Activated CD4-positive, alpha-beta memory T cell treated with anti-CD3 and anti-CD28 coated beads, Interleukin-2, amount 10 ng/mL, durations not matched to agents 7 days and 5 days (primary cell): Measurements from ENCODE around the gene AHRR. TPM values are rescaled to one million over a fixed set of nuclear protein-coding genes. Genes with fewer than 3 reads are reported as not detected.

ENCODE experiments used
- CTCF ChIA-PET: fragments of 350-600 bp; sonication (Branson Sonifier 250); formaldehyde crosslinking; loops from one replicate; lab custom pipeline; 2021; ENCODE audit warnings: antibody characterized with exemption, inconsistent platforms; lab: Charles Lee
- POLR2A ChIA-PET: fragments of 350-600 bp; sonication (Branson Sonifier 250); formaldehyde crosslinking; loops from one replicate; lab custom pipeline; 2021; ENCODE audit warnings: antibody characterized with exemption; lab: Charles Lee
- DNase-seq: peaks from one replicate; pipeline ENCODE4 v3.0.0-alpha.2; 2020
- H3K27ac Mint-ChIP-seq: one replicate; pipeline ENCODE4 v1.8.0; 2021; ENCODE audit warnings: mild to moderate bottlenecking, mixed read lengths
- H3K27me3 Mint-ChIP-seq: one replicate; pipeline ENCODE4 v1.8.0; 2021; ENCODE audit warnings: mixed read lengths
- H3K36me3 Mint-ChIP-seq: one replicate; pipeline ENCODE4 v1.8.0; 2021; ENCODE audit warnings: low read depth, mixed read lengths
- H3K4me1 Mint-ChIP-seq: one replicate; pipeline ENCODE4 v1.8.0; 2021; ENCODE audit warnings: mixed read lengths
- H3K4me3 Mint-ChIP-seq: one replicate; pipeline ENCODE4 v1.8.0; 2021; ENCODE audit warnings: mild to moderate bottlenecking, mixed read lengths
- H3K9me3 Mint-ChIP-seq: one replicate; pipeline ENCODE4 v1.8.0; 2021; ENCODE audit warnings: mixed read lengths
- total RNA-seq, 2 experiments: library from RNA; stranded (reverse); gene quantifications; one replicate each; pipeline ENCODE4 v1.2.3, GENCODE V29; 2021

The AHRR gene
- total RNA-seq, 2 experiments from 2014 or later = 23.6 to 24.6 TPM

GRCh38 chr5:374631-375335 is 53.3 kb downstream of the AHRR start:
- H3K27me3 Mint-ChIP-seq = no peaks in the 10 kb centered on the region
- DNase-seq = peak; percentile 15
- H3K4me3 Mint-ChIP-seq = peak overlapping the region; percentile 67
- H3K27ac Mint-ChIP-seq = peak overlapping the region; percentile 90
- POLR2A ChIA-PET = interaction anchor here (0.7 to 3.8 kb wide), 6 partner anchors 11 to 156 kb away, joined by 3 to 20 read pairs (median 8); partner anchors contain the start of genes AHRR and PDCD6
- CTCF ChIA-PET = interaction anchor here (0.6 kb wide), 1 partner anchor 93 kb away, joined by 4 read pairs; no protein-coding TSS in a partner anchor
- H3K4me1 Mint-ChIP-seq = peaks cover 80% of the 10 kb centered on the region
- peaks cover 24% of the 10 kb centered on the region for H3K36me3 Mint-ChIP-seq
- no peaks in the 10 kb centered on the region for H3K9me3 Mint-ChIP-seq

GRCh38 chr5:375336-375920 is 53.9 kb downstream of the AHRR start:
- Mint-ChIP-seq H3K4me3 (no peak overlapping the region), H3K27me3 (no peaks in the 10 kb centered on the region), H3K4me1 (peaks cover 79% of the 10 kb centered on the region), H3K27ac (peak overlapping the region; percentile 90), H3K36me3 (peaks cover 24% of the 10 kb centered on the region), H3K9me3 (no peaks in the 10 kb centered on the region)
- peak; percentile 14 for DNase-seq
- ChIA-PET CTCF (no interaction called here), POLR2A (interaction anchor here (1.4 to 2.8 kb wide), 4 partner anchors 17 to 104 kb away, joined by 4 to 13 read pairs (median 8); partner anchors contain the start of genes AHRR and PDCD6)

GRCh38 chr5:375921-376798 is 54.6 kb downstream of the AHRR start:
- H3K4me1 Mint-ChIP-seq = peaks cover 77% of the 10 kb centered on the region
- no peaks in the 10 kb centered on the region for H3K27me3 Mint-ChIP-seq
- H3K36me3 Mint-ChIP-seq = peaks cover 31% of the 10 kb centered on the region
- no peak overlapping the region for H3K4me3 Mint-ChIP-seq
- peak; percentile 15 for DNase-seq
- H3K27ac Mint-ChIP-seq = peak overlapping the region; percentile 68
- ChIA-PET POLR2A (interaction anchor here (0.9 to 4.6 kb wide), 3 partner anchors 17 to 105 kb away, joined by 3 to 25 read pairs (median 11); partner anchors contain the start of gene PDCD6), CTCF (interaction anchor here (0.6 kb wide), 1 partner anchor 1667 kb away, joined by 3 read pairs; no protein-coding TSS in a partner anchor)
- H3K9me3 Mint-ChIP-seq = peaks cover 2% of the 10 kb centered on the region

- DNase-seq = peak; percentile 15
- CTCF ChIA-PET = interaction anchor here (0.6 kb wide), 1 partner anchor 1666 kb away, joined by 3 read pairs; no protein-coding TSS in a partner anchor
- H3K4me1 Mint-ChIP-seq = peaks cover 74% of the 10 kb centered on the region
Observed at GRCh38 chr5:376799-377325, 55.3 kb downstream of the AHRR start.

GRCh38 chr5:377326-377981 is 55.9 kb downstream of the AHRR start:
- Mint-ChIP-seq H3K27me3 (no peaks in the 10 kb centered on the region), H3K4me3 (no peak overlapping the region), H3K9me3 (peaks cover 11% of the 10 kb centered on the region), H3K4me1 (peaks cover 74% of the 10 kb centered on the region), H3K27ac (peak overlapping the region; percentile 87), H3K36me3 (peaks cover 39% of the 10 kb centered on the region)
- peak; percentile 17 for DNase-seq
- CTCF ChIA-PET = interaction anchor here (1.3 to 1.4 kb wide), 2 partner anchors 16 to 48 kb away, joined by 4 to 5 read pairs; no protein-coding TSS in a partner anchor
- POLR2A ChIA-PET = interaction anchor here (0.9 to 4.6 kb wide), 5 partner anchors 9 to 31 kb away, joined by 3 to 25 read pairs (median 8); no protein-coding TSS in a partner anchor

More at GRCh38 chr5:376799-377325, 55.3 kb downstream of the AHRR start:
- H3K4me3 Mint-ChIP-seq = no peak overlapping the region
- peaks cover 6% of the 10 kb centered on the region for H3K9me3 Mint-ChIP-seq
- peak overlapping the region; percentile 68 for H3K27ac Mint-ChIP-seq
- POLR2A ChIA-PET = interaction anchor here (0.9 to 4.6 kb wide), 2 partner anchors 16 to 23 kb away, joined by 3 to 25 read pairs; no protein-coding TSS in a partner anchor
- peaks cover 33% of the 10 kb centered on the region for H3K36me3 Mint-ChIP-seq
- H3K27me3 Mint-ChIP-seq = no peaks in the 10 kb centered on the region

GRCh38 chr5:378301-378891 is 56.9 kb downstream of the AHRR start:
- peaks cover 46% of the 10 kb centered on the region for H3K36me3 Mint-ChIP-seq
- peaks cover 13% of the 10 kb centered on the region for H3K9me3 Mint-ChIP-seq
- ChIA-PET CTCF (interaction anchor here (0.8 to 1.8 kb wide), 6 partner anchors 10 to 68 kb away, joined by 3 to 7 read pairs (median 6); no protein-coding TSS in a partner anchor), POLR2A (interaction anchor here (0.9 to 4.6 kb wide), 10 partner anchors 9 to 160 kb away, joined by 3 to 25 read pairs (median 4); no protein-coding TSS in a partner anchor)
- peak; percentile 66 for DNase-seq
- peaks cover 69% of the 10 kb centered on the region for H3K4me1 Mint-ChIP-seq
- no peak overlapping the region for H3K4me3 Mint-ChIP-seq
- no peaks in the 10 kb centered on the region for H3K27me3 Mint-ChIP-seq
- peak overlapping the region; percentile 87 for H3K27ac Mint-ChIP-seq

- Mint-ChIP-seq H3K27ac (peak overlapping the region; percentile 87), H3K36me3 (peaks cover 53% of the 10 kb centered on the region), H3K4me3 (peak overlapping the region; percentile 18), H3K9me3 (peaks cover 13% of the 10 kb centered on the region), H3K4me1 (peaks cover 69% of the 10 kb centered on the region), H3K27me3 (no peaks in the 10 kb centered on the region)
- DNase-seq = no peak
- POLR2A ChIA-PET = interaction anchor here (0.9 to 4.6 kb wide), 9 partner anchors 8 to 160 kb away, joined by 3 to 25 read pairs (median 6); no protein-coding TSS in a partner anchor
- CTCF ChIA-PET = interaction anchor here (0.8 to 1.8 kb wide), 6 partner anchors 10 to 67 kb away, joined by 3 to 7 read pairs (median 6); no protein-coding TSS in a partner anchor
Observed at GRCh38 chr5:378976-379742, 57.6 kb downstream of the AHRR start.

GRCh38 chr5:380701-381309 is 59.3 kb downstream of the AHRR start:
- Mint-ChIP-seq H3K4me1 (peaks cover 54% of the 10 kb centered on the region), H3K36me3 (peaks cover 69% of the 10 kb centered on the region), H3K27ac (no peak overlapping the region), H3K9me3 (peaks cover 19% of the 10 kb centered on the region), H3K27me3 (no peaks in the 10 kb centered on the region), H3K4me3 (no peak overlapping the region)
- POLR2A ChIA-PET = interaction anchor here (1.3 to 4.6 kb wide), 4 partner anchors 9 to 60 kb away, joined by 4 to 25 read pairs (median 4); no protein-coding TSS in a partner anchor
- CTCF ChIA-PET = interaction anchor here (1.2 kb wide), 1 partner anchor 12 kb away, joined by 3 read pairs; no protein-coding TSS in a partner anchor
- DNase-seq = peak; percentile 11

- CTCF ChIA-PET = no interaction called here
- peaks cover 37% of the 10 kb centered on the region for H3K4me1 Mint-ChIP-seq
- no peaks in the 10 kb centered on the region for H3K27me3 Mint-ChIP-seq
- peaks cover 23% of the 10 kb centered on the region for H3K9me3 Mint-ChIP-seq
- H3K4me3 Mint-ChIP-seq = no peak overlapping the region
- POLR2A ChIA-PET = interaction anchor here (0.7 to 5.0 kb wide), 4 partner anchors 10 to 57 kb away, joined by 3 to 20 read pairs (median 5); no protein-coding TSS in a partner anchor
- H3K27ac Mint-ChIP-seq = no peak overlapping the region
- no peak for DNase-seq
- peaks cover 78% of the 10 kb centered on the region for H3K36me3 Mint-ChIP-seq
Observed at GRCh38 chr5:383066-383465, 61.6 kb downstream of the AHRR start.

GRCh38 chr5:383621-384020 is 62.1 kb downstream of the AHRR start:
- no peak for DNase-seq
- Mint-ChIP-seq H3K27me3 (no peaks in the 10 kb centered on the region), H3K27ac (no peak overlapping the region), H3K4me3 (no peak overlapping the region), H3K36me3 (peaks cover 77% of the 10 kb centered on the region), H3K9me3 (peaks cover 23% of the 10 kb centered on the region), H3K4me1 (peaks cover 31% of the 10 kb centered on the region)
- ChIA-PET CTCF (no interaction called here), POLR2A (interaction anchor here (0.7 to 5.0 kb wide), 3 partner anchors 11 to 57 kb away, joined by 3 to 20 read pairs (median 6); no protein-coding TSS in a partner anchor)
